Frontal cortex (tissue), 4 donors: Measurements from ENCODE around the gene GRK5. TPM values are rescaled to one million over a fixed set of nuclear protein-coding genes. Genes with fewer than 3 reads are reported as not detected.
"Not testable (repeated sequence)": the region's sequence is repeated elsewhere in the genome, so short reads cannot be mapped to it uniquely, and the experiment has no call there.

ENCODE experiments used
- DNase-seq, 2 donors: peaks; one replicate each; pipeline ENCODE4 v3.0.0; 2012; ENCODE audit warnings: low spot score in 2 of 2
- FAIRE-seq: peaks from 2 replicates; lab custom pipeline; 2012; peaks lifted over from hg19 to GRCh38; lab: Jason Lieb, UNC
- total RNA-seq: library from RNA; depleted of rRNA; stranded (reverse); fragments of >200 nt; gene quantifications from one replicate; pipeline ENCODE4 v1.2.3, GENCODE V29; 2014
- donor health status: control.
- donor health status: control.
- donor health status: control.

Gene GRK5
- total RNA-seq, 1 donor from 2014 or later: 11.4 TPM

DNA sequence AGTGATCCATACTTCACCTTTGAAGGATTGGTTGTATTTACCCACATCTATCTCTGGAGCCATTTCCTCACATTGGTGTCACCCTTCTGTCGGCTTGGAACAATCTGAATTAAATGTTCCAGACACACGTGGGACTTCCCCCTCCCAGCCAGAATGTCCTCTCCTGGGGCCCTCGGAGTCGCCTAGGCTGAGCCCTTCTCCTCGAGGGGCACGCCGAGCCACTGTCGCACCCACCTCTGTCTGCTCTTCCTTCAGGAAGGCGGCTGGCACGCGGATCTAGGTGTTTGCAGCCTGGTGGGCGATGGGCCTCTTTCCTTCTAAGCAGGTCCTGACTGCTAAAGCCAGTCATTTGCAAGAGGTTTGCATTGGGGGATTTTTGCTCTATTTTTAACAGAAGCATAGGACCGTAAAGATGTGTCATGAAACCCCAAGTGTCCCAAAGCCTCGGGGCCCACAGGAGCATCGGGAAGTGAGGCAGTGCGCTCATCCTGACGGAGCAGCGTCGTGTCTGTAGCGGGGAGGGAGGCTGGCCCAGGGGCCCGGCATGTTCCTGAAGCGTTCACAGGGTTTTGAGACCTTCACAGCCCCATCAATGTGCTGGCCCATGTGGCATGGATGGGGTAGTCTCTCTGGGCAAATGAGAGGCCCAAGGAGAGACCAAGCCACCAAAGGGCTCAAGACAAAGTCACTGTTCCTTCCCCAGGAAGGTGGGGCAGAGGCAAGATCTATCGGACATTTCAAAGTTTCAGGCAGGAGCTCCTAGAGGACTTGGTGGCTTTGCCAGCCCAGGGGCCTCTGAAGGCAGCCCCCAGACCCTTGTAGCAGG lies 248.5 kb downstream of the GRK5 start:
- DNase-seq (no peak), FAIRE-seq (no peak)

DNA sequence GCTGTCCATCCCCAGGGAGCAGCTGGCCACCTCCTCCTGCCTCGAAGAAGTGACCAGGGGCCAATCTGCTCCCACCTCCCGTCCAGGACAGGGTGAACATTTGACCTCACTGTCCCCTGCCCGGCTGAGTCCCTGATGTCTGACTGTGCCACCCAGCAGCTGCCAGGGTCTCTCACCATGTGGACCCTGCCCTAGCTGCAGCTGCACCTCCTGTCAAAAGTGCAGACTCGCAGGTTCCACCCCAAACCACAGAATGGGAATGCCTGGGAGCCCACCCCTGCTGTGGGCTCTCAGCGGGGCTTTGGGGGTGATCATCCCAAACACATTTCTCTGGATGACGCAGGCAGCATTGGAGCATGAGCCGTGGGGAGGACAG lies 249.1 kb downstream of the GRK5 start:
- no peak for FAIRE-seq
- no peak for DNase-seq

DNA sequence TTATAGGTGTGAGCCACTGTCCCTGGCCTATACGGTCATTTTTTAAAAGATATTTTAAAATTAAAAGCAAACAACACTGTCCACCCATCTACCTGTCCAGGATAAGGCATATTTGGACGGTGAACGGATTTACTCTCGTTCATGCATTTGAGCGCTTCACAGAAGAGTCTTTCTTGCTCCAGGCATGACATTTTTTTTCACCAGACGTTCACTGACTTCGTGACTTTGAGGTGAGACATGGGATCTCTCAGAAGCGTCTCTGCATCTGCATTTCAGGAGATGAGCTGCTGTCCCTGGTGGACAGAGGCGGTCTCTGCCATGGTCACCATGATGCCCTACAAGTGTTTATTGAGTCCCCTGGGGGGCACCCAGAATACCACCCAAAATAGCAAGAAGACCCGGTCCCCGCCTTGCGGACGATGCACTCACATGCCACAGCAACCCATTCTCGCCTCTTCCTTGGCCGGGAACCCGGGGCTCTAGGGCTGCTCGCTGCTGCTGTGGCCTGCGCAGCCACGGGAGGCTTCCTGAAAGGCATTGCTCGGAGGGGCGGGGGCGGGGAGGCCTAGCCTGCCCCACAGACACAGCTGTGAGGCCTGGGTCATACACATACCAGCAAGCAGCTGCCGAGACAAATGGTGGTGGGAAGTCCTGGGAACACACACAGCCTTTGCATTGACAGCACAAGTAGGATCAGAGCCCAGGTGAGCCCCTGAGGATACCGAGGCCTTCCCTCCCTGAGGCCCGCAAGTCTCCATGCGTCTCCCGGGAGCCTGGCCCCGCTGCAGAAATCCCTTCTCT lies 250.8 kb downstream of the GRK5 start:
- DNase-seq (no peak), FAIRE-seq (no peak)

DNA sequence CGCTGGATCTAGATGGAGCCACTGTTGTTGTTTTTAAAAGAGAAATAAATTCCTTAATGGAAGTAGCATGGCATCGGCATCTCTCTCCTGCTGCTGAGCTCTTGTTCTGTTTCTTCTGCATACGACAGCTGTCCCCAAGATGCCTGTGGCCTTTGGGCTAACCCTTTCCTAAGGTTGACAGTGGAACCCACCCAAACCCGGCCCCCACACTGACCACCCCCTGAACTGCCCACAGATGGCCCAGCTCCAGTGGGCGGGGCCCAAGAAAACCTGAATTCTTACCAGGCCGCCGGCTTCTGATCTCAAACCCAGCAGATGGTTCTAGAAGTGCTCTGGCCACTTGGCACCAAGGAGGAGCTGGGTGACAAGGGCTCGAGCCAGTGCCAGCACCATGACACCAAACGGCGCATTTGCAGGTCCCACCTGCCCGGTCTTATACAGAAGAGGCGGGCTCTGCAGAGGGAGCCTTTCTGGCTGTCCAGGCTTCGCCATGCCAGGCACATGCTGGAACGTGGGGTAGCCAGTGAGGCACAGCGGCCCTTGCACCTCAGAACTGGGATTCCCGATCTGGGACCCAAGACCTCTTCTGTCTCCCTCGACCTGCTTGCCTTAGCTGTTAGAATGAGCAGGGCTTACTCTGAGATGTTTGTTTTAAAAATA lies 252.4 kb downstream of the GRK5 start:
- FAIRE-seq (no peak), DNase-seq (no peak)

DNA sequence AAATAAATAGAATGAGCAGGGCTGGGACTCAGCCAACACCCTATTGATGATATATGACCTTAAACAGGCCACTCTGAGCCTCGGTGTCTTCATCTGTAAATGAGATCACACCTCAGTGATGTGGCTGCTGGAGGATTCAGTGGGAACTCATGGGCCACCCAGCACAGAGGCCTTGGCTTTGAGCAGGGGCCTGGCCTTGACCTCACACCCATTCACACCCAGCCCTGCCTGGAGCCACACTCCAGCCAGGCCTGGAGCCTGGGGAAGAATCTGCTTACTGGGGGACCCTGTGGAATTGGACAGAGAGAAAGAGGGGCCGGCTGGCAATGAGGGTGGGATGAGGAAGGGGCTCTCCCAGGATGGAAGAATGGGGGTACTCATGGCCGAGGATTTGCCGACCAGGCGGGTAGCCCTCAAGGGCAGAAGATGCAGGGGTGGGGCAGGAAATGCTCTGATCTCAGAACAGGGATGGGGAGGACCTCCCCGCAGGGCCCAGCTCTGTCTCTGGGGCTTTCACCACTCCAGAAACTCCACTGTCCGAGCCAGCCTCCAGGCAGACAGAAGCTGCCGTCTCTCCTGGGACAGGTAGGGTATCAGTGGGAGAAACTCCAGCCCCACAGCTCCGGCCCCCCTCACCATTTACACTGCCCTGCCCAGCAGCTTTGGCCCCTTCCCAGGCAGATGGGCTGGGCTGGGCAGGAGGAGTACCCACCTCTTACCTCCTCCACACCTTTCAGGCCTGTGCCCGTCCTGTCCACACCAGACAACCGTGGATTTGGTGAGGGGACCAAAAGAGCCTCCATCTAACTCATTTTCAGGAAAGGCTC lies 253.2 kb downstream of the GRK5 start:
- FAIRE-seq (no peak), DNase-seq (no peak)

DNA sequence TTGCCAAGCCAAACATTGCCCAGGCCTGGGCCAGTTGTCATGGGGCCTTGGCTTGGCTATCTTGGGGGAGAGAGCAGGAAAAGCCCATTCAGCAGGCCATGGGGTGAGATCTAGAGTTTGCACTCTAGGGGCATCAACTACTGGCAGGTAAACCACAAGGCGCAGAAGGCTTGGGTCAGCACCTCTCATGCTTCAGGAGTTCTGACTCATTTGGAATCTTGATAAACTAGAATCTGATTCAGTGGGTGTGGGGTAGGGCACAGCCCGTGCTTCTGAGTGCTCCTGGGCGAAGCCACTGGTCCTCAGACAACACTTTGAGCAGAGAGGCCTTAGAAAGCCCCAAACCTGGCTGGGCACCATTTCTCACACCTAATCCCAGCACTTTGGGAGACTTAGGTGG lies 254.0 kb downstream of the GRK5 start:
- FAIRE-seq (no peak), DNase-seq (no peak)

DNA sequence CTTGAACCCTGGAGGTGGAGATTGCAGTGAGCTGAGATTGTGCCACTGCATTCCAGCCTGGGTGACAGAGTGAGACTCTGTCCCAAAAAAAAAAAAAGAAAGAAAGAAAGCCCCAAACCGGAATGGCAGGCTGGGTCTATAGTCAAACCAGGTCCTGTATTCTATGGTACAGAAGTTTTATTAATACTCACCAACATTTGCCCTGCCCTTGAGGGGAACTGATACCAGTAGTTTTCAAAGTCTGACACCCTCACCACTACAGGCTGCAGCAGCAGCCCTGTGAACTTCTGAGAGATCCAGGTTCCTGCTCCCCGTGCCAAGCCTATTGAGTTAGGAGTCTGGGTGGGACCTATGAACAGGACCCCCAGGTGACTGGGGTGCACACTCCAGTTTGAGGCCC lies 254.6 kb downstream of the GRK5 start:
- FAIRE-seq: no peak
- no peak for DNase-seq

DNA sequence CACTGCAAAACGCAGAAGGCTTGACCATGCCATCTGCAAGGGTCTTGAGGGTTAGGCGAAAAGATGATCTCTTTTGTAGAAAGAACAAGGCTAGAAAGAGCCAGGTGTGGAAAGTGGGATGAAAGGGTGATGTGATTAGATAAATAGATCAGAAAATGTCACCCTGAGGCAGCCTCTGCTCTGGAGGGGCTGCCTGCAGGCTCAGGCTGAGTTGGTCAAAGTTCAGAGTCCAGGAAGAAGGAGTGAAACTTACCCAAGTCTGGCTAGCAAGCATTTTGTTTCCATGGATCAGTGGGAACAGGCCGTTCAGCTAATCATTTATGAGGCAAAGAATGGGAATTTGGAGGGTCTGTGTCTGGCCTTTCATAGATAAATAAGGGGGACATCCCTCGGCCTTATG lies 255.4 kb downstream of the GRK5 start:
- DNase-seq (no peak), FAIRE-seq (no peak)

DNA sequence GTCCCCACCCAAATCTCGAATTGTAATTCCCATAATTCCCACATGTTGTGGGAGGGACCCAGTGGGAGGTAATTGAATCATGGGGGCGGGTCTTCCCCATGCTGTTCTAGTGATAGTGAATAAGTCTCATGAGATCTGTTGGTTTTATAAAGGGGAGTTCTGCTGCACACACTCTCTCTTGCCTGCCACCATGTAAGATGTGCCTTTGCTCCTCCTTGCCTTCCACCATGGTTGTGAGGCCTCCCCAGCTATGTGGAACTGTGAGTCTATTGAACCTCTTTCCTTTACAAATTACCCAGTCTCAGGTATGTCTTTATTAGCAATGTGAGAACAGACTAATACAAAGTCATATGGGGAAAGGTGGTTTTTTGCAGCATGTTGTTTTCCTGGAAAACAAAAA lies 255.8 kb downstream of the GRK5 start:
- FAIRE-seq, DNase-seq: not testable (repeated sequence)

DNA sequence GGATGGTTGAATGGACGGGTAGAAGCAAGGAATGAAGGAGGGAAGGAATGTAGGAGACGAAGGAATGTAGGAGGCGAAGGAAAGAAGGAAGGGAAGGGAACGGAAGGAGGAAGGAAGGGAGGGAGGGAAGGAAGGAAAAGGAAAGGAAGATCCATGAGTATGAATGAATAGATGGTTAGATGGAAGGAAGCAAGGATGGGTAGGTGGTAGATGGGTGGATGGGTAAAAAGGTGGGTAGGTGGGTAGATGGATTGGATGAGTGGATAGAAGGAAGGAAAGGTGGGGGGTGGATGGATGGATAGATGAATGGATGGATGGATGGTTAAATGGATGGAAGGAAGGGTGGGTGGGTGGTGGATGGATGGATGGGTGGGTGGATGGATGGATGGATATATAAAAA lies 257.7 kb downstream of the GRK5 start:
- FAIRE-seq: no peak
- no peak for DNase-seq

DNA sequence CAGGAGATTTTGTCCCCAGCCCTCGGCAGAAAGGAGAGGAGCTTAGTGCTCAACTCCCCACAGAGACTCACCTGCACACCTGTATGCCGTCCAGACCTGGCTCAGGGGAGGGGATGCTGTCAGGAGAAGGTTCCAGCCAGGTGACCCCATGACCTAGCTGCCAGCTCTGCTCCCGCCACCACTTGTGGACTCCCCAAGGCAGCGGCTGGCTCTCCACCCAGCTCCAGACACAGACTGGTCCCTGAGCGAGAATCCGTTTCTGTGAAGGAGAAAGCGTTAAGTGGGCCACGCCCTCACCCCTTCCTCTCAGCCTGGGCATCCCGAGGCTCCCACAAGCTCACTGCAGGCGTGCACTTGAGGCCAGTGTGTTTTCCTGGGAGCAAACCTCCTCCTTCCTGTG lies 258.7 kb downstream of the GRK5 start:
- FAIRE-seq: no peak
- no peak for DNase-seq

DNA sequence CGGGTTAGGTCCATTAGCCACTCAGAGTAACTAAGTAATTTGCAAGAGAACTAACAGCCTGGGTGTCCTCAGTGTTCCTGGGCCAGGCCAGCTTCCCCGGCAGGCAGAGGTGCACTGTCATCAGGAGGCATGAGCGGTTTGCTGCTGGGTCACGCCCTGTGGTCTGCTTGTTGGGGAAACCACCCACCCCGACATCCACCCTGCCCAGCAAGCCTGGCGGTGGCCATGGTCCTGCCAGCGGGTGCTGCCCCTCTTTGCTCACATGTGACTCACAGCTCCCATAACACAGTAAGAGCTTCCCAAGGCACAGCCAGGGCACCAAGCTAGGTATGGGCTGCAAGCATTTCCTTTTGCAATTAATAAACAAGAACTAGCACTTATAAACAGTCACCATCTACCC lies 259.3 kb downstream of the GRK5 start:
- FAIRE-seq: no peak
- no peak for DNase-seq

DNA sequence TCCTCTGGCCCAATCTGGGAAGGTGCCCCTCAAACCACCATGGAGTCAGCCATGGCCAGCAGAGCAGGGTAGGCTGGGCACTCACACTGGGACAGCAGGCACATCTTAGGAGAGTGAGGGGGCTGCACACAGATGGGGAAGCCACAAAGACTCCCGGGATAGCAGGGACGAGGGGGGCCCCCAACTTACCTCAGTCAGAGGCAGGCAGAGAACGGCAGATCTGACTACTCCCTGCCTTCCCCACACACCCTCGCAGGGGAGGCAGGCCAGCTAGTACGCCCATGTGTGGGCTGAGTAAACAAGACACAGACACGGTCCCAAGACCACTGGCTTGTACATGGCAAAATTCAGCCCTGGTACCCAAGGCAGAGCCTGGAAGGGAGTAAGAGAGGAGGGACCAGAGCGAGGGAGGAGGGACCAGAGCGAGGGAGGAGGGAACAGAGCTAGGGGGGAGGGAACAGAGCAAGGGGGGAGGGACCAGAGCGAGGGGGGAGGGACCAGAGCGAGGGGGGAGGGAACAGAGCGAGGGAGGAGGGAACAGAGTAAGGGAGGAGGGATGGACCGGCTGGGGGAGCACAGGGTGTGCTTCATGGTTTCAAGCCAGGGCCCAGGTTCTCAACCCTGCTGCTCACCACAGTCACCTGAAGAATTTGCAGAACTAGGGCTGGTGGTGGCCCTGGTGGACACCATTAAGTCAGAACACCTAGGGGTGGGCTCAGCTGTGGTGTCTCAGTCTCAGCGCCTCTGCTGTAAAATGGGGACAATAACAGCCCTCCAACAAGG lies 261.4 kb downstream of the GRK5 start:
- DNase-seq (no peak), FAIRE-seq (no peak)

DNA sequence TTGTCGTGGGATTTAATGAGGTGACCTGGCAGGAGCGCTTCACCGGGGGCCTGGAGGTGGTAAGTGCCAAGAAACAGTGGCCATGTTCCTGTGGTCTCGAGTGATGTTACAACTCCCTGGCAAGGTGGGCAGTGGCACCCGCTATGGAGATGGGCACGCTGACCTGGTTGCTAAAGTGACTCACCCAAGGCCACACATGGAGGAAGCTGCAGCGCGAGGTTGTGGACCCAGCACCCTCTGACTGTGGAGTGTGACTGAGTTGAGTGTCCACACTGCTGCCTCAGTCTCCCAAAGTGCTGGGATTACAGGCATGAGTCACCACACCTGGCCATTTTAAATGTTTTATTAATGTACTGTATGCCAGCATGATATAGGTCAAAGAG lies 261.9 kb downstream of the GRK5 start:
- FAIRE-seq: no peak
- DNase-seq: no peak

DNA sequence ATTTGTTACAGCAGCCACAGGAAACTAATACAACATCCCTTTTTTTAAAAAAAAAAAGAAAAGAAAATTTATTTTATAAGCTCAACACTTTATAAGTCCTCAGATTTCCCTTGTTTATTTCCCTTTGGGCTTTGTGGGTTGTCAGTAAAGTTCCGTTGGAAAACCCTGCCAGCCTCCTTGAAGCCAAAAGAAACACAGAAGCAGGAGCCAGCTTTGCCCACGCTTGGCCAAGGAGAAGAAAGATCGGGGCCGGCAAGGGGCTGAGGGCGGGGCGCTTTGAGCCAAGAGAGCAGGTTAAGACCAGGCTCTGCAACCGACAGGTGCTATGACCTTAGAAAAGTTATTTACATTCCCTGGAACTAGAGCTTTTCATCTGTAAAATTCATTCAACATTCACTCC lies 262.5 kb downstream of the GRK5 start:
- no peak for FAIRE-seq

DNA sequence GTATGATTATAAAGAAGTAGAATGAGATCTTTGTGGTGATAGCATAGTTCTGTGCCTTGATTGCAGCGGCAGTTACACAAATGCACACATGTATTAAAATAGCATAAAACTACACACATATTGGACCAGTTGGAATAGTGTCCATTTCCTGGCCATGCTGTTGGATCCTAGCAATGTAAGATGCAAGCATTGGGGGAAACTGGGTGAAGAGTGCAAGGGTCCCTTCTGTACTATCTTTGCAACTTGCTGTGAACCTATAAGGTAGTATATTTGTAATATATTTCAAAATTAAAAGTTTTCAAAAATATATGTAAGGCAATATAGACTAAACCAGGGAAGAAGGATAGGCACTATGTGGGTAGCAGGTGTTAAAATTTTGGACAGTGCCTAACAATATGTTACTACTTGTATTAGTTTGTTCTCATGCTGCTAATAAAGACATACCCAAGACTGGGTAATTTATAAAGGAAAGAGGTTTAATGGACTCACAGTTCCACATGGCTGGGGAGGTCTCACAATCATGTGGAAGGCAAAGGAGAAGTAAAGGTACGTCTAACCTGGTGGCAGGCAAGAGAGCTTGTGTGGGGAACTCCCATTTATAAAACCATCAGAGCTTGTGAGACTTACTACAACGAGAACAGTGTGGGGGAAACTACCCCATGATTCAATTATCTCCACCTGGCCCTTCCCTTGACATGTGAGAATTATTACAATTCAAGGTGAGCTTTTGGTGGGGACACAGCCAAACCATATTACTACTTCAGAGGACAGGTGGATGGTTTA lies 263.7 kb downstream of the GRK5 start:
- FAIRE-seq: no peak
- no peak for DNase-seq

More for the DNA sequence above, 262.5 kb downstream of the GRK5 start:
- no peak for DNase-seq

DNA sequence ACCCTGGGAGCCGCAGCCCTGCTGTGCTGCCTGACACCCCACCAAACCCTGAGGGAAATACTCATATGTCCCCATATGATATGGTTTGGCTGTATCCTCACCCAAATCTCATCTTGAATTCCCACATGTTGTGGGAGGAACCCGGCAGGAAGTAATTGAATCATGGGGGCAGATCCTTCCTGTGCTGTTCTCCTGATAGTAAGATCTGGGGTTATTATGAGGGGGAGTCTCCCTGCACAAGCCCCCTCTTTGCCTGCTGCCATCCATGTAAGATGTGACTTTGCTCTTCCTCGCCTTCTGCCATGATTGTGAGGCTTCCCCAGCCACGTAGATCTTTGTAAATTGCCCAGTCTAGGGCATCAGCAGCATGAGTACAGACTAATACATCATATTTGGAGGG lies 266.4 kb downstream of the GRK5 start:
- DNase-seq: no peak
- no peak for FAIRE-seq

DNA sequence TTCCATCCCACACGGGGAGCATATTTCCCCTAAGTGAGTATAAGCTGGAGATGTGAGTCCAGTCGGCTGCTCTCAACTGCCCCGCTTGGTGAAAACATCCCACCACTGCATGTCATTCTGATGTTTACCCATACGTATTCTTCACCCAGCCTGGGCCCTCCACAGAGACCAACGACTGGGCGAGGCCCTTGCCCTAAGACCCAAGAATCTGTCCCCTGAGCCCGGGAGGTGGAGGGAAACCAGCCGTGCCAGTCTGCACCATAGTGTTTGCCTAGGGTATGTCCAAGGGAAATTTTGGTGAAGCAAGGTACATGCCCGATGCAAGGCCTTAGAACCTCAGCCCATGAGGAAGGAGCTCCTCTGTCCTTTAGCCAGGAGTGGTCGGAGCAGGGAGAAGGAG lies 267.2 kb downstream of the GRK5 start:
- DNase-seq: no peak
- no peak for FAIRE-seq

DNA sequence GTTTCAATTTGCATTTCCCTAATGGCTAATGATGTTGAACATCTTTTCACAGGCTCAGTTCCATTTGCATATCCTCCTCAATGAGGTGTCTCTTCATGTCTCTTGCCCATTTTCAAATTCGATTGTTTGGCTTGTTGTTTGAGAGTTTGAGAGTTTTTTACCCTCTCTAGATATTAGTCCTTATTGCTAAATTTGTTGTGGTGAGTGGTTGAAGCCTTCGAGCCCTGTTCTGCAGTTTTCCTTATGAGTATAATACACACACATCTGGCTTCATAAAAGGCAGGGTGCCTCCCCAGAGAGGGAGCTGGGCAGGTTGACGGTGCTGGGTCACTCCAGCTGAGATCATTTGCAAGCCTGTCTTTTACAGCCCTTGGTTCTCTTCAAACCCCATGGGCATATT lies 270.1 kb downstream of the GRK5 start:
- FAIRE-seq (no peak), DNase-seq (no peak)
